HG03066 (cell line): ENCODE data around the gene KIAA1328.
"Not testable (repeated sequence)": the region's sequence is repeated elsewhere in the genome, so short reads cannot be mapped to it uniquely, and the experiment has no call there.

Source experiments
- ATAC-seq: cut with Tn5 transposase; IDR thresholded peaks from one replicate; pipeline ENCODE4 v1.9.1; 2021; ENCODE audit warnings: low read depth; ENCODE audit not compliant: unreplicated experiment

Gene KIAA1328

DNA sequence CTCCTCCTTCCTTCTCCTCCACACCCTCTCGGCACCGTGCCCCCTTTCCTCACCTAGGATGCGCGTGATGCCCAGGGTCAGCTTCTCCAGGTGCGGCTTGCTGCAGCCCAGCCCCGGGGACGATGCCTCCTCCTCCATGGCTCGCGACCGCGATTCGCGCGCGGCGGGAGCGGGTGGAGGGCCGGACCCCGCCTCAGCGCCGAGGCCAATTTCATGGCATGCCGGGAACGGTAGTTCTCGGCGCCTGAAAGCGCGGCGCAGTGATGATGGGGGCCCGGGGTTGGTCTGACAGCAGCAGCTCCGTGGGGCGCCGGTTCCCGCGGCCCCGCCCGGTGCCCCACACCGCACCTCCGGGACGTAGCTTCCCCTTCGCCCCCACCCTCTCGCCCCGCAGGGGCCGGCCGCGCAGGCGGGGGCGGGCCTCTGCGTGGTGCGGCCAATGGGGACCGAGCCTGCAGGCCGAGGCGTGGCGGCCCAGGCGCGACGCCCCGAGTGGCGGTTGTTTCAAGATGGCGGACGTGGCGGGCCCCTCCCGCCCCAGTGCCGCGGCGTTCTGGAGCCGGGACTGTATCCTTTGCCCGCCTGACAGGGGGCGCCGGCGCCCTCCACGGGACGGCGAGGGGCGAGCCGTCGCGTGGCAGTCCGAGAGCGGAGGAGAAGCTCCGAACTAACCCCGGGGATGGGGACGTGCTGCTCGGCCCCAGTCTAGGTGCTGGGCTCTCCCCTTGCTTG lies at the start of gene KIAA1328, which contains the start of gene TPGS2:
Gene KIAA1328, plus strand, starts transcription at position 498 of the 732 bp plus-strand sequence. Its CDS starts 12 bp downstream, at position 510.
Gene TPGS2, minus strand, starts transcription at position 373 of the 732 bp plus-strand sequence. Its CDS starts 235 bp downstream, at position 138.
- peak; percentile 90 for ATAC-seq

- no peak for ATAC-seq
These were observed 48.2 kb upstream of the KIAA1328 start for GRCh38 chr18:36780748-36781147.

DNA sequence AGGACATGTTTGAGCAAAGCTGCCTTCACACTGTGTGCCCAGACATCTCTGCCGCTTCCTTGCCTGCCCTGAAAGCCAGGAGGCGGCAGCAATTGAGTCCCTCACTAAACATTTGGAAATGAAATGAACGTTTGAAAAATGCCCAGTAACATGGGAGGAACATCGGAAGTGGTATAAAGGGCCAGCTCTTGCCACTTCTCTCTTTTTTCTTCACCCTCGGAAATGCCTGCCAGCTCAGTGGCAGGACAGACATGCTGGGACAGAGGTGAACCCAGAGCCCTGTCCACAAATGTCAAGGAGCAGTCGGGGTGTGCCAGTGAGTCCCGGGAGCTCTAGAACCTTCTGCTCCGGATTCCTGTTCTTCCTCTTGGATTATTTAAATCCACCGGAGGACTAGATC lies 46.2 kb upstream of the KIAA1328 start:
- ATAC-seq = no peak

- no peak for ATAC-seq
These were observed 45.1 kb upstream of the KIAA1328 start for GRCh38 chr18:36783792-36784191.

- no peak for ATAC-seq
These were observed 42.2 kb upstream of the KIAA1328 start for GRCh38 chr18:36786686-36787085.

DNA sequence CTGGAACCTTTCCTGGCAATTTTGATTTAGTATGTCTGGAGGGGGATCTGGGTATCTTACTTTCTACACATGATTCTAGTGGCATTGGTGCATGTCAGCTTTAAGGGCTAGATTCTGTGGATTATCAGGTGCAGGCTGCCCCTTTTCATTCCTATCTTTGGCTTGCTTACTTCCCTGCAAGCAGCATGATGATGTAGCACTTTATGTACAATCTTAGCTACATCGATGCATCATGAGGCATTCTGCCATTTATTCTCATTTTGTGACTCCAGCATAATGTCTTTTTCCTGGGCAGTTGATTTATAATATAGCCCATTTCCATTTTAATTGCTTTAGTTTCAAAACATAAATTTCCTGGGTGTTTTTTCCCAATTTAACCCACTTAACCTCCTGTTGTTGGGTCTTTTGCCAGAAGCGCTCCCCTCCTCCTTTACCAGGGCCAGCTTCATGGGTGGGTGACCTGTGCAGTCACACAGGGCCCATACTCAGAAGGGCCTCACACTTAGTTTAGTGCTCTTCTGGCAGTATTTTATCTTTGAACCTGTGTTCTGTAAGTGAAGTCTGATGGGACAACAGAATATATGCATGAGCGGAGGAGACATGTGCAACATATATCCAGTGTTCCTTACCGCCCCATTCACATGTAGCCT lies 36.2 kb upstream of the KIAA1328 start:
- no peak for ATAC-seq

DNA sequence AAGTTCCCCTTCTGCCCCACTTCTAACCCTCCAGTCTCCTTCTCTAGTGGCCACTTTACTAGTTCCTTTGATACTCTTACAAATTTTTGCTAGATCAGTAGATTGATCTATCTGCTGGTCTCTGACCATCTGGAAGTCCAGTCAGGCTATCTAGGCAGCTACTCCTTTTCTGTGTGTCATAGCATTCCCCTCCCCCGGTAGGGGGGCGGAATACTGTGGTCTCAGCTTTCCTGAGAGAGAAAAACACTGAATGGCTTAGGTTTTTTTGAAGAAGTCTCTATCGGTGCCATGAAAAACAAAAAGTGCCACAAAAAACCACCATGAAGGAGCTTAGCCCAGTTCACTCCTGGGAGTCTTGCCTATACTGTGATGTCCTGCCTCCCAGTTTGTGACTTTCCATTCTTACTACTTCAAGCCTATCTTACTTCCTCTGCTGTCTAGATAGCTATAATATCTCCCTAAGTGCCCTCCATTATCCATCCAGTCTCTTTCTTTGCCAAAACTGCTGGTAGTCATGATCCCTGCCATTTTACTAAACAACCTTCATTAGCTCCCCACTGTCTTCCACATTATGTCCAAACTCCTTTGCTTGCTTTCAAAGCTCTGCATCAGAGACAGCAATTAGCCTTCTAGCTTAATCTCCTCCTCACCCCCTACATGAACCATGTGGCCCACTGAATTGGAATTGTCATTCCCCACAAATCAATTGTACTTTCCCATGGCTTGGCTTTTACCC lies 30.0 kb upstream of the KIAA1328 start:
- ATAC-seq = no peak

- ATAC-seq = no peak
These were observed 23.8 kb upstream of the KIAA1328 start for GRCh38 chr18:36805105-36805504.

GRCh38 chr18:36808681-36809080 lies 20.2 kb upstream of the KIAA1328 start:
- no peak for ATAC-seq

- ATAC-seq = peak; percentile 98
These were observed 19.1 kb upstream of the KIAA1328 start for GRCh38 chr18:36809590-36810381.

DNA sequence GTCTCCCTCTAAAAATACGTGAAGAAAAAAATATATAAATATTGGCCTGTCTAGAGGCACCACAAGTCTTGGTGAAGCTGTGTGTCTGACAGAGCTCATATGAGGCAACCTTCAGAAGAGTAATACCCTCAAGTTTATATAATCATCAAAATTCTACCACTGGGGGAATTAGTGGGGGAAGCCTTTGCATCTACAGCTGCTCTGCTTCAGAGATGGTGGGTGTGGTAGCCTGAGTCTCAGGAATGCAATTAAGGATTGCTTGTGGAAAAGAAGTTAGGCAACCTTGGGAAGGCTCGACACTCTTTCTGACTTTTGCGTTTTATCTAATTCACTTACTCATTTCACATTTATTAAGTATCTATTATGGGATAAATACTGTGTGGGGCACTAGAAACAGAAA lies 17.5 kb upstream of the KIAA1328 start:
- ATAC-seq = no peak

GRCh38 chr18:36811955-36812354 lies 17.0 kb upstream of the KIAA1328 start:
- no peak for ATAC-seq

- ATAC-seq = no peak
These were observed 16.2 kb upstream of the KIAA1328 start for GRCh38 chr18:36812678-36813077.

DNA sequence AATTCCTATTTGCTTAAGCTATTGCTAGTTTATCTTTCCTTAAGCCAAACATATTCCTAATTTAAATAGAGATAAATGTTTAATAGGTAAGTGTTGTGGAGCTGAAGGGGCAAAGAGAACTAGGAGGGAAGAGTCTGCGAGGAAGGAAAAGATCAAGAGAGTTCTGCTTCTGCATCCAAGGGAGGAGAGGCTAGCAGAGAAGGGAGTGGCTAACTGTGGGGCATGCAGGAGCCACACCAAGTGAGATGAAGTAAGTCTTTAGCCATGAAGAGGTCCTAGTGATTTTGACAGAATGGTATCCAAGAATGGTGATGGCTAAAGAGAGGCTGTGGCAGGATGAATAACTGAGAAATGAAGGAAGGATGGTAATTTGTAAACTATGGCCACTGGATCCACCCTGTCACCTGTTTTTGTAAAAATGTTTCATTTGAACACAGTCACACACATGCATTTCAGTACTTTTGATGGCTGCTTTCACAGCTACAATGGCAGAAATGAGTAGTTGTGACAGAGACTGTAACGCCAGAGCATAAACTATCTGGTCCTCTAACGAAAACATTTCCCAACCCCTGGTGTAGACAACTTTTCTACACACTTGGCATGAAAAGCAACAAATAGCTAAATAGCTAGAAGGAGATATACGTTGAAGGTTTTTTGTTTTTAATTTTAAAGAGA lies 15.7 kb upstream of the KIAA1328 start:
- no peak for ATAC-seq

DNA sequence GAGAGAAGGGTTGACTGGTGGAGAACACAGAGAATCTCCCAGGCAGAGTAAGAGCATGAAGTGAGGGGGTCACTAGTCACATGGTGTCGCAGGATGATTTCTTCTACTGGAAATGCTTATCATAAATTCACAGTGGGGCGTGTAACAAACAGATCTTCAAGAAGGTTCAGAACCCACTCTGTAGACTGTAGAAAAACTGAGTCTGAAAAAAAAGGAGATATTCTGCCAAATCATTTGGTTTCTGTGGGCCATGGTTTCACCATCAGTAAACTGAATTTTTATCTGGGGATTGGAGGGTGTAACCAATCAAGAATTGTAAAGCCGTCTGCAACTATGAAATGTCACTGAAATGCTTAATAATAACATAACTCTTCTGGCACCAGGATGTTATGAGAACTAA lies 15.1 kb upstream of the KIAA1328 start:
- ATAC-seq = no peak

- no peak for ATAC-seq
These were observed 13.9 kb upstream of the KIAA1328 start for GRCh38 chr18:36814994-36815393.

DNA sequence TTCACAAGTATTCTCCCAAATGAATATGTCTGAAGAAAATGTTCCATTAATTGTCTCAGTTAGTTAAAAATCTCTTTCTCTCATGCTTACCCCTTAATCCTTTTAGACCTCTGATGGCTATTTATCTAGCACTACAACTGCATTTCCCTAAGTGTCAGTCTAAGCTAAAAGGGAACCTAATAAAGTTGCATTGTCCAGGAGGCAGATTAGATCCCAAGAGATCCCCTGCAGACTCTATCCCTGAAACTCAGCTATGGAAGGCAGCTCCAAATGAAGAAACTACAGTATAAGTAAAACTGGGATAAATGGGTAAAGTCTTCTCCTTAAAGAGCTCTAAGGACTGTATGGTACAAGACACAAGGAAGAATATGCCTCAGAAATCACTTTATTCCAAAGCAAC lies 12.8 kb upstream of the KIAA1328 start:
- not testable (repeated sequence) for ATAC-seq

- no peak for ATAC-seq
These were observed 11.9 kb upstream of the KIAA1328 start for GRCh38 chr18:36817039-36817438.

DNA sequence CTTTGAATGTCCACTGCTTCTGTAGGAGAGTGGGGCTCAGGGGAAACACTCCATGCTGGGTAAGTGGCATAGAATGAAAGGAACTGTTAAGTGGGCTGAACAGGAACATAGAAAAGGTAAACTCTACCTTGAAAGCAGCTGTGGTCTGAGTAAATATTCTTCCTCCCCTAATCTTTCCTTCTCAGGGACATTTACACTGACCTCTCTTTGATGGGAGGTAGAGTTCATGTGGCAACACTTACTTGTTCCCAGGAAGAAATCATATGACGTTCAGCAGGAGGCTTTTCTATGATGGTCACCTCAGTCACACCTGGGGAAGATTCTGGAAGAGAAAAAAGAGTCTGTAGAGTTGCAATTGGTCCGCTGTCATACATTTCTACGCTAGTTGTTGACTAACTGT lies 10.3 kb upstream of the KIAA1328 start:
- ATAC-seq = no peak

- no peak for ATAC-seq
These were observed 9.3 kb upstream of the KIAA1328 start for GRCh38 chr18:36819621-36820020.
